Fibroblast of pulmonary artery (primary cell): Measurements from ENCODE around the gene DPEP1.
"Not testable (repeated sequence)": the region's sequence is repeated elsewhere in the genome, so short reads cannot be mapped to it uniquely, and the experiment has no call there.

Experiments
- DNase-seq: peaks from one replicate; pipeline ENCODE4 v3.0.0-alpha.2; 2010; ENCODE audit warnings: low read depth
- H3K4me3 ChIP-seq: replicated peaks from 2 replicates; pipeline ENCODE4 v1.5.1; 2011; ENCODE audit warnings: low read depth, mild to moderate bottlenecking, control low read depth, low read length, moderate library complexity
- TF ChIP-seq, protein P1 (sequence below): IDR thresholded peaks from 2 replicates; pipeline ENCODE4 v1.5.1; 2011; ENCODE audit warnings: mild to moderate bottlenecking, control low read depth, low read length, inconsistent platforms; ENCODE audit errors: missing control alignments

DPEP1 gene

DNA sequence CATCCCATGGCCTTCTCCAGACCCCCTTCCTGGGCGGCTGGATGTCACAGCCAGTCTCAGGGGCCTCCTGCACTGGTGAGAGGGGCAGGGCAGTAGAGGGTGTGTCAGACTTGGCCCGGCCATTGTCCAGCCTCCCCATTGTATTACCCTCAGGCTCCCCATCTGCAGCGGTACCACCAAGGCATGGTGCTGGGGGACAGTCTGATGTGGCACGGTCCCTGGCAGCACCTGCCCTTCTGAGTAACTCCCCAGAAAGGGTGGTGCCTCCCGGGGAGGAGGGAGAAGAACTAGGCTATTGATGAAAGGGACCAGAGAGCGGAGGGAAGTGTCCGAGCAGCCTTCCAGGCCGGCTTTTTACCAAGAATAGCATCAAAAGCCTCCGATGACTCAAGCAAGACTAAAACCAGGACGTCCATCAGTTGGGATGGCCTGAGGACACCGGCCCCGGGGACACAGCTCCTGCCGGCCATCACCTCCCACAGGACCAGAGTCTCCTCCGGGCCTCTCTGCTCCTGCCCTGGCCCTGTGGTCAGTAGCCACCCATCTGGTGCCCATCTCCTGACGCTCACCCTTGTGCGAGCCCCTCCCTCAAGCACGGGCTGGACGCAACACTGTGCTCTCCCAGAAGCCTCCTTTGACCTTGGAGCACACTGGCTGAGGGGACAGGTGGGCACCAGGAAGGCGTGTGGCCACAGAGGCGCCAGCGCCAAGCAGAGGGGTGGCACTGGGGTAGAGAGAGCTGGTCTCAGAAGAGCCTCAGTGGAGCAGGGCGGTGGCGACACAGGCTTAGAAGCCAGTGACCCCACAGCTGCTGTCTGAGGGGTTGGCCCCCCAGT, 43.7 kb upstream of the DPEP1 start:
- DNase-seq: no peak
- no peak overlapping the region for H3K4me3 ChIP-seq
- TF ChIP-seq, protein P1, sequence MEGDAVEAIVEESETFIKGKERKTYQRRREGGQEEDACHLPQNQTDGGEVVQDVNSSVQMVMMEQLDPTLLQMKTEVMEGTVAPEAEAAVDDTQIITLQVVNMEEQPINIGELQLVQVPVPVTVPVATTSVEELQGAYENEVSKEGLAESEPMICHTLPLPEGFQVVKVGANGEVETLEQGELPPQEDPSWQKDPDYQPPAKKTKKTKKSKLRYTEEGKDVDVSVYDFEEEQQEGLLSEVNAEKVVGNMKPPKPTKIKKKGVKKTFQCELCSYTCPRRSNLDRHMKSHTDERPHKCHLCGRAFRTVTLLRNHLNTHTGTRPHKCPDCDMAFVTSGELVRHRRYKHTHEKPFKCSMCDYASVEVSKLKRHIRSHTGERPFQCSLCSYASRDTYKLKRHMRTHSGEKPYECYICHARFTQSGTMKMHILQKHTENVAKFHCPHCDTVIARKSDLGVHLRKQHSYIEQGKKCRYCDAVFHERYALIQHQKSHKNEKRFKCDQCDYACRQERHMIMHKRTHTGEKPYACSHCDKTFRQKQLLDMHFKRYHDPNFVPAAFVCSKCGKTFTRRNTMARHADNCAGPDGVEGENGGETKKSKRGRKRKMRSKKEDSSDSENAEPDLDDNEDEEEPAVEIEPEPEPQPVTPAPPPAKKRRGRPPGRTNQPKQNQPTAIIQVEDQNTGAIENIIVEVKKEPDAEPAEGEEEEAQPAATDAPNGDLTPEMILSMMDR: no peak

DNA sequence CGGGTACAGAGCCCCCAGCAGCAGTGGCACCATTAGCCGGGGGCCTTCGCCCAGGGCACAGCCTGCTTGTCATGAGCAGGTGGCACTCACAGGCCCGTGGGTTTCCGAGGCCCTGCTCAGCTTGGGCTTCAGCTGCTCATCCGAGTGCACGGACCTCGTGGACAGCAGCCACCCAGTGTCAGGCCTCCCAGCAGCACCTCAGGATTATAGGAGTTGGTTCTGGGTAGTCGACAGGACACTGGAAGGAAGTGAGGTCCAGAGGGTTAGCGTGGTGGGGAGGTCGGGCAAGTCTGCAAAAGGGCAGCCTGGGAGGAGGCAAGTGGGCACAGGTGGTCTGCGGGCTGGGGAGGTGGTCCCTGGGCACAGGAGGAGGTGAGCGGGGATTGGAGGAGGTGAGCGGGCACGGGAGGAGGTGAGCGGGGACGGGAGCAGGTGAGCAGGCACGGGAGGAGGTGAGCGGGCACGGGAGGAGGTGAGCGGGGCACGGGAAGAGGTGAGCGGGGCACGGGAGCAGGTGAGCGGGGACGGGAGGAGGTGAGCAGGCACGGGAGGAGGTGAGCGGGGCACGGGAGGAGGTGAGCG, 43.0 kb upstream of the DPEP1 start:
- TF ChIP-seq, protein P1: no peak
- H3K4me3 ChIP-seq: no peak overlapping the region
- DNase-seq: no peak

DNA sequence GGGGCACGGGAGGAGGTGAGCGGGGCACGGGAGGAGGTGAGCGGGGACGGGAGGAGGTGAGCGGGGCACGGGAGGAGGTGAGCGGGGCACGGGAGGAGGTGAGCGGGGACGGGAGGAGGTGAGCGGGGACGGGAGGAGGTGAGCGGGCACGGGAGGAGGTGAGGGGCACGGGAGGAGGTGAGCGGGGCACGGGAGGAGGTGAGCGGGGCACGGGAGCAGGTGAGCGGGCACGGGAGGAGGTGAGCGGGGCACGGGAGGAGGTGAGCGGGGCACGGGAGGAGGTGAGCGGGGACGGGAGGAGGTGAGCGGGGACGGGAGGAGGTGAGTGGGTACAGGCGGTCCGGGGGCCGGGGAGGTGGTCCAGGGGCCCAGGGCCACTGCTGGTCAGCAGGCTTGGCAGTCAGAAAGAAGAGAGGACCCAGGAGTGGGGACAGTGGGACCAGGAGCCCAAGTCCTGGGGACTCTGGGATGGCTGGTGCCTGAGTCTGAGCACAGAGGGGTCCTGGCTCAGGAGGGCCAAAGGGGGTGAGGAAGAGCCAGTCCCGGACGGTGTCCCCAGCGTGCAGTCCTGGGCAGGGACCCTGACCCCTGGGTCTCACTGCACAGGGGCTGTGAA, 42.4 kb upstream of the DPEP1 start:
- H3K4me3 ChIP-seq, DNase-seq: not testable (repeated sequence)

DNA sequence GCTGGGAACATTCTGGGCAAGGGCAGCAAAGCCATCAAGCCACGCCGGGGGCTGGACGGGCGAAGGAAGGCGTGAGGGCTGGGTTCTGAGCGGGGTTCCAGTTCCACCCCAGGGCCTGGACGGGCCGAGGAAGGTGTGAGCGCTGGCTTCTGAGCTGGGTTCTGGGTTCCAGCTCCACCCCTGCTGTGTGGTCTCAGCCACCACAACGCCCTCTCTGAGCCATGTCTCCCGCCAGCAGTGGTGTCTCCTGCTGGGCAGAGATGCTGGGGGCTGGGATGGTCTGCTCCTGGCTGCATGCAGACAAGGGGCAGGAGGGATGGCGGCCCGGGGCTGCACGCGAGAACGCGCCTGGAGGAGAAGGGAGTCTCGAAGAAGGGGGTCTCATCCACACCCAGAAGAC, 41.8 kb upstream of the DPEP1 start:
- no peak for DNase-seq
- TF ChIP-seq, protein P1: no peak
- no peak overlapping the region for H3K4me3 ChIP-seq

DNA sequence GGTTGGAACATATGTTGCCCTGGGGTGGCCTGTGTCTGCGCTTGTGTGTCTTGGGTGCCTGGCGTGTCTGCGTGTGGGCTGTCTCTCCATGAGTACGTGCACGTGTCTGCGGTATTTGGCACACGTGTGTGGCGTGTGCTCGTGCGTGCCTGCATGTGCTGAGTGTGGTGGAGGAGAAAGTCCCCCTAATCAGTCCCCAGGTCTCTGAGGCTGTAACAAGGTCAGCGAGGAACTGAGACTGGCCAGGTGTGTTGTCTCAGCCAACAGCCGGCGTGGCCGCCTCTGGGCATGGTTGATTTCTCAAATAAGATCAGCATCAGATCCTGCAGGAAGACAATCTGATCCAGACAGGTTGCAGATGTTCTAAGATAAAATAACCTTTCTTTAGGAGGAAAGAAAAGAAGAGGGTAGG, 41.4 kb upstream of the DPEP1 start:
- TF ChIP-seq, protein P1: no peak
- no peak for DNase-seq
- no peak overlapping the region for H3K4me3 ChIP-seq

DNA sequence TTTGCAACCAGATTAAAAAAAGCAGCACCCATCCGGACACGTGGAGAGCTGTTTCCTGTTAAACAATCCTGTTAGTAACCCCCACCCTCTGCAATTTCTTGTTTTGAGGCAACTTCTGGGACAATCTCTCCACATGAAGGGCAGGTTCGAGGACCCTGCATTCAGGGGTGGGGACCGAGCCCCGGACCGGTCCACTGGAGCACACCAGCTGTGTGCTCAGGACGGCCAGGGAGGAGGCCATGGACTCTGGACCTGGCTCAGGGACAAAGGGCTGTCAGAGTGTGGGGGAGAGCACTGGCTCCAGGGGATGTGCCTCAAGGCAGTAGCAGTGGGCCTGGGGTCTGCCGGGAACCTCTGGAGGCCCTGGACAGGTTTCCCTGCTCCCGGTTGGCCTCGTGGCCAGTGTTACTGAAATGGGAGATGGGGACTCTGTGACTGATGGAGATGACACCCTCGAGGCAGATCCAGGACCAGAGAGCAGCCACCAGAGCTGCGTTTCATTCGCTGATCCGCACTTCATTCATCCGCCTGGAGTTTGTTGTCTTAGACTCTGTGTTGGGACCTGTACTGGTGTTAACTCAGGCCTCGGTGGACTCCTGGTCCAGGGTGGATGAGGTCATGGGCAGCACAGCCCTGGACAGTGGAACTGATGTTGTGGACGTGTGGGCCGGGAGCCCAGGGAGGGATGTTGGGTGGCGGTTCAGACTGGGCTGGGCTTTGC, 40.8 kb upstream of the DPEP1 start:
- TF ChIP-seq, protein P1: no peak
- no peak overlapping the region for H3K4me3 ChIP-seq
- DNase-seq: no peak
